ENCODE results near the gene HMGCS2. TPM values are rescaled to one million over a fixed set of nuclear protein-coding genes. Genes with fewer than 3 reads are reported as not detected.

The HMGCS2 gene
- total RNA-seq, 1 experiment from 2014 or later, result not detected

GRCh38 chr1:119727991-119728390, 40.7 kb downstream of the HMGCS2 start:
- DNase-seq, result no peak
- Histone ChIP-seq H3K4me2 (ENCODE audit: low read depth, low read length, poor library complexity, severe bottlenecking) (no peak overlapping the region), H2AFZ (ENCODE audit: low read length) (no peak overlapping the region), H3K4me3 (ENCODE audit: low read length) (no peak overlapping the region), H3K9me2 (replicated peaks; ENCODE audit: insufficient read depth, low read length) (no peaks in the 10 kb centered on the region), H3K79me2 (ENCODE audit: low read length) (no peaks in the 10 kb centered on the region), H3K9ac (ENCODE audit: low read length) (no peak overlapping the region), H3K36me3 (ENCODE audit: insufficient read depth, low read length) (no peaks in the 10 kb centered on the region), H3K4me1 (ENCODE audit: low read length) (no peaks in the 10 kb centered on the region), H3K9me3 (ENCODE audit: low read length) (no peaks in the 10 kb centered on the region), H4K20me1 (ENCODE audit: insufficient read depth, low read depth, low read length) (no peaks in the 10 kb centered on the region), H3K27ac (ENCODE audit: low read length) (no peak overlapping the region), H3K27me3 (ENCODE audit: low read length) (no peaks in the 10 kb centered on the region)

- Histone ChIP-seq H3K4me2 (ENCODE audit: low read depth, low read length, poor library complexity, severe bottlenecking) (no peak overlapping the region), H3K9ac (ENCODE audit: low read length) (no peak overlapping the region), H3K27ac (ENCODE audit: low read length) (no peak overlapping the region), H3K9me3 (ENCODE audit: low read length) (no peaks in the 10 kb centered on the region), H4K20me1 (ENCODE audit: insufficient read depth, low read depth, low read length) (no peaks in the 10 kb centered on the region), H3K9me2 (replicated peaks; ENCODE audit: insufficient read depth, low read length) (no peaks in the 10 kb centered on the region), H2AFZ (ENCODE audit: low read length) (no peak overlapping the region), H3K79me2 (ENCODE audit: low read length) (no peaks in the 10 kb centered on the region), H3K27me3 (ENCODE audit: low read length) (no peaks in the 10 kb centered on the region), H3K4me3 (ENCODE audit: low read length) (no peak overlapping the region), H3K4me1 (ENCODE audit: low read length) (no peaks in the 10 kb centered on the region), H3K36me3 (ENCODE audit: insufficient read depth, low read length) (no peaks in the 10 kb centered on the region)
- DNase-seq, result no peak
Measured at GRCh38 chr1:119725626-119726025, 43.1 kb downstream of the HMGCS2 start.

- H3K9me2 ChIP-seq (replicated peaks; ENCODE audit: insufficient read depth, low read length), result no peaks in the 10 kb centered on the region
- no peaks in the 10 kb centered on the region for H3K27me3 ChIP-seq (ENCODE audit: low read length)
- H2AFZ ChIP-seq (ENCODE audit: low read length), result no peak overlapping the region
- H3K4me1 ChIP-seq (ENCODE audit: low read length), result no peaks in the 10 kb centered on the region
- H3K36me3 ChIP-seq (ENCODE audit: insufficient read depth, low read length), result no peaks in the 10 kb centered on the region
- no peak overlapping the region for H3K27ac ChIP-seq (ENCODE audit: low read length)
- no peak for DNase-seq
- H3K4me3 ChIP-seq (ENCODE audit: low read length), result no peak overlapping the region
- H3K79me2 ChIP-seq (ENCODE audit: low read length), result no peaks in the 10 kb centered on the region
- H3K4me2 ChIP-seq (ENCODE audit: low read depth, low read length, poor library complexity, severe bottlenecking), result no peak overlapping the region
- H4K20me1 ChIP-seq (ENCODE audit: insufficient read depth, low read depth, low read length), result no peaks in the 10 kb centered on the region
- no peak overlapping the region for H3K9ac ChIP-seq (ENCODE audit: low read length)
- H3K9me3 ChIP-seq (ENCODE audit: low read length), result no peaks in the 10 kb centered on the region
Measured at GRCh38 chr1:119724611-119725218, 44.0 kb downstream of the HMGCS2 start.

GRCh38 chr1:119721896-119722295, 46.8 kb downstream of the HMGCS2 start:
- H3K27me3 ChIP-seq (ENCODE audit: low read length), result no peaks in the 10 kb centered on the region
- DNase-seq, result no peak
- H3K36me3 ChIP-seq (ENCODE audit: insufficient read depth, low read length), result no peaks in the 10 kb centered on the region
- no peaks in the 10 kb centered on the region for H4K20me1 ChIP-seq (ENCODE audit: insufficient read depth, low read depth, low read length)
- no peaks in the 10 kb centered on the region for H3K4me1 ChIP-seq (ENCODE audit: low read length)
- H3K9me2 ChIP-seq (replicated peaks; ENCODE audit: insufficient read depth, low read length), result no peaks in the 10 kb centered on the region
- H3K4me3 ChIP-seq (ENCODE audit: low read length), result no peak overlapping the region
- H3K79me2 ChIP-seq (ENCODE audit: low read length), result no peaks in the 10 kb centered on the region
- no peak overlapping the region for H3K4me2 ChIP-seq (ENCODE audit: low read depth, low read length, poor library complexity, severe bottlenecking)
- no peak overlapping the region for H2AFZ ChIP-seq (ENCODE audit: low read length)
- H3K9me3 ChIP-seq (ENCODE audit: low read length), result no peaks in the 10 kb centered on the region
- H3K9ac ChIP-seq (ENCODE audit: low read length), result no peak overlapping the region
- H3K27ac ChIP-seq (ENCODE audit: low read length), result no peak overlapping the region

GRCh38 chr1:119720866-119721440, 47.8 kb downstream of the HMGCS2 start:
- Histone ChIP-seq H3K27ac (ENCODE audit: low read length) (no peak overlapping the region), H3K4me3 (ENCODE audit: low read length) (no peak overlapping the region), H3K36me3 (ENCODE audit: insufficient read depth, low read length) (no peaks in the 10 kb centered on the region), H3K4me1 (ENCODE audit: low read length) (no peaks in the 10 kb centered on the region), H3K9ac (ENCODE audit: low read length) (no peak overlapping the region), H3K4me2 (ENCODE audit: low read depth, low read length, poor library complexity, severe bottlenecking) (no peak overlapping the region), H2AFZ (ENCODE audit: low read length) (no peak overlapping the region), H3K27me3 (ENCODE audit: low read length) (no peaks in the 10 kb centered on the region), H4K20me1 (ENCODE audit: insufficient read depth, low read depth, low read length) (no peaks in the 10 kb centered on the region), H3K9me2 (replicated peaks; ENCODE audit: insufficient read depth, low read length) (no peaks in the 10 kb centered on the region), H3K9me3 (ENCODE audit: low read length) (no peaks in the 10 kb centered on the region), H3K79me2 (ENCODE audit: low read length) (no peaks in the 10 kb centered on the region)
- no peak for DNase-seq

GRCh38 chr1:119718972-119719371, 49.7 kb downstream of the HMGCS2 start:
- Histone ChIP-seq H2AFZ (ENCODE audit: low read length) (no peak overlapping the region), H3K9me3 (ENCODE audit: low read length) (no peaks in the 10 kb centered on the region), H3K27me3 (ENCODE audit: low read length) (no peaks in the 10 kb centered on the region), H4K20me1 (ENCODE audit: insufficient read depth, low read depth, low read length) (no peaks in the 10 kb centered on the region), H3K9me2 (replicated peaks; ENCODE audit: insufficient read depth, low read length) (no peaks in the 10 kb centered on the region), H3K4me1 (ENCODE audit: low read length) (no peaks in the 10 kb centered on the region), H3K27ac (ENCODE audit: low read length) (no peak overlapping the region), H3K4me3 (ENCODE audit: low read length) (no peak overlapping the region), H3K9ac (ENCODE audit: low read length) (no peak overlapping the region), H3K79me2 (ENCODE audit: low read length) (no peaks in the 10 kb centered on the region), H3K4me2 (ENCODE audit: low read depth, low read length, poor library complexity, severe bottlenecking) (no peak overlapping the region), H3K36me3 (ENCODE audit: insufficient read depth, low read length) (no peaks in the 10 kb centered on the region)
- DNase-seq, result no peak

GRCh38 chr1:119718409-119718808, 50.3 kb downstream of the HMGCS2 start:
- Histone ChIP-seq H3K4me1 (ENCODE audit: low read length) (no peaks in the 10 kb centered on the region; the same call in 1 of the 2 replicates), H2AFZ (ENCODE audit: low read length) (no peak overlapping the region), H4K20me1 (ENCODE audit: insufficient read depth, low read depth, low read length) (no peaks in the 10 kb centered on the region), H3K4me2 (ENCODE audit: low read depth, low read length, poor library complexity, severe bottlenecking) (no peak overlapping the region), H3K27ac (ENCODE audit: low read length) (no peak overlapping the region), H3K27me3 (ENCODE audit: low read length) (no peaks in the 10 kb centered on the region), H3K79me2 (ENCODE audit: low read length) (no peaks in the 10 kb centered on the region), H3K36me3 (ENCODE audit: insufficient read depth, low read length) (no peaks in the 10 kb centered on the region), H3K4me3 (ENCODE audit: low read length) (no peak overlapping the region), H3K9me3 (ENCODE audit: low read length) (no peaks in the 10 kb centered on the region), H3K9ac (ENCODE audit: low read length) (no peak overlapping the region), H3K9me2 (replicated peaks; ENCODE audit: insufficient read depth, low read length) (no peaks in the 10 kb centered on the region)
- DNase-seq, result no peak

GRCh38 chr1:119715542-119715941, 53.2 kb downstream of the HMGCS2 start:
- H3K4me2 ChIP-seq (ENCODE audit: low read depth, low read length, poor library complexity, severe bottlenecking), result no peak overlapping the region
- H3K27ac ChIP-seq (ENCODE audit: low read length), result no peak overlapping the region
- DNase-seq, result no peak
- no peaks in the 10 kb centered on the region for H3K27me3 ChIP-seq (ENCODE audit: low read length)
- H2AFZ ChIP-seq (ENCODE audit: low read length), result no peak overlapping the region
- no peaks in the 10 kb centered on the region for H3K9me2 ChIP-seq (replicated peaks; ENCODE audit: insufficient read depth, low read length)
- H3K9ac ChIP-seq (ENCODE audit: low read length), result no peak overlapping the region
- no peaks in the 10 kb centered on the region; the same call in 1 of the 2 replicates for H3K4me1 ChIP-seq (ENCODE audit: low read length)
- no peak overlapping the region for H3K4me3 ChIP-seq (ENCODE audit: low read length)
- no peaks in the 10 kb centered on the region for H3K36me3 ChIP-seq (ENCODE audit: insufficient read depth, low read length)
- no peaks in the 10 kb centered on the region for H3K9me3 ChIP-seq (ENCODE audit: low read length)
- no peaks in the 10 kb centered on the region for H3K79me2 ChIP-seq (ENCODE audit: low read length)
- no peaks in the 10 kb centered on the region for H4K20me1 ChIP-seq (ENCODE audit: insufficient read depth, low read depth, low read length)

All from Karpas-422 (cell line).